Gastroesophageal sphincter (tissue), 3 donors: ENCODE data around the gene EPHA3.

Experiments used
- EP300 ChIP-seq: sonication (generic); formaldehyde crosslinking; IDR thresholded peaks from one replicate; pipeline ENCODE4 v1.6.1; 2017; ENCODE audit warnings: antibody characterized with exemption, mild to moderate bottlenecking
- POLR2A ChIP-seq, 2 donors: fragments of 450-650 bp; IDR thresholded peaks; one replicate each; pipeline ENCODE4 v1.6.1; 2017; ENCODE audit warnings: antibody characterized with exemption in 2 of 2, mild to moderate bottlenecking in 2 of 2, moderate library complexity in 1 of 2
- POLR2AphosphoS5 ChIP-seq: sonication (generic); formaldehyde crosslinking; IDR thresholded peaks from one replicate; pipeline ENCODE4 v1.6.1; 2017; ENCODE audit warnings: antibody characterized with exemption
- TF ChIP-seq, protein P1 (sequence below), 4 experiments: fragments of 200-600 bp in 2 of 4; fragments of 450-650 bp in 2 of 4; sonication (generic) in 1 of 4; IDR thresholded peaks; one replicate each; pipeline ENCODE4 v1.5.1; 2017 to 2019; ENCODE audit warnings: antibody characterized with exemption in 4 of 4, mild to moderate bottlenecking in 2 of 4, moderate library complexity in 2 of 4

DNA sequence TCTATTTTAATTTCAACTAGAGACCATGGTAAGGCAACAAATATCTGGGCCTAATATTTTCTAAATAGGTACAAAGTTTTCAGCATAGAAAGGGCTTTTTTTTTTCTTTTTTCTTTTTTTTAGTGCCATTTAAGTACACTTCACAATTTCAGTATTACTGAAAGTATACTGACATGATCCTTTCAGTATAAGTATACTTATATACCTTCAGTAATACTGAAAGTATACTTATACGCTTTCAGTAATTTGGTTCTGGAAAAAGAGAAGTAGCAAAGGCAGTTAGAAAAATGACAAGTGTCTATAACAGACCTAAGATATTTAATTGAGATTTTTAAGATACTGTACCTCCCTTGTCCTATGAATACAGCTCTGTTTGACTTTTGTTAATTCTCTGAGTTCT is 339.2 kb downstream of the EPHA3 start:
- TF ChIP-seq, protein P1, sequence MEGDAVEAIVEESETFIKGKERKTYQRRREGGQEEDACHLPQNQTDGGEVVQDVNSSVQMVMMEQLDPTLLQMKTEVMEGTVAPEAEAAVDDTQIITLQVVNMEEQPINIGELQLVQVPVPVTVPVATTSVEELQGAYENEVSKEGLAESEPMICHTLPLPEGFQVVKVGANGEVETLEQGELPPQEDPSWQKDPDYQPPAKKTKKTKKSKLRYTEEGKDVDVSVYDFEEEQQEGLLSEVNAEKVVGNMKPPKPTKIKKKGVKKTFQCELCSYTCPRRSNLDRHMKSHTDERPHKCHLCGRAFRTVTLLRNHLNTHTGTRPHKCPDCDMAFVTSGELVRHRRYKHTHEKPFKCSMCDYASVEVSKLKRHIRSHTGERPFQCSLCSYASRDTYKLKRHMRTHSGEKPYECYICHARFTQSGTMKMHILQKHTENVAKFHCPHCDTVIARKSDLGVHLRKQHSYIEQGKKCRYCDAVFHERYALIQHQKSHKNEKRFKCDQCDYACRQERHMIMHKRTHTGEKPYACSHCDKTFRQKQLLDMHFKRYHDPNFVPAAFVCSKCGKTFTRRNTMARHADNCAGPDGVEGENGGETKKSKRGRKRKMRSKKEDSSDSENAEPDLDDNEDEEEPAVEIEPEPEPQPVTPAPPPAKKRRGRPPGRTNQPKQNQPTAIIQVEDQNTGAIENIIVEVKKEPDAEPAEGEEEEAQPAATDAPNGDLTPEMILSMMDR (IDR thresholded peaks at IDR 0.05), result no peak
- TF ChIP-seq POLR2A (IDR thresholded peaks at IDR 0.05) (no peak), EP300 (no peak), POLR2AphosphoS5 (no peak)
